Skeletal muscle satellite cell (primary cell): ENCODE measurements around the gene ASMTL.
A peak's percentile ranks its signal among the peaks of the same experiment; 100 is the strongest.
"Not testable (repeated sequence)": the region's sequence is repeated elsewhere in the genome, so short reads cannot be mapped to it uniquely, and the experiment has no call there.

ENCODE experiments used
- H3K27me3 ChIP-seq: 2 replicates; pipeline ENCODE4 v1.7.0; 2013; ENCODE audit warnings: low read length; ENCODE audit not compliant: control insufficient read depth, insufficient read depth
- H3K36me3 ChIP-seq: 2 replicates; pipeline ENCODE4 v1.7.0; 2013; ENCODE audit warnings: mild to moderate bottlenecking, control low read depth, low read length; ENCODE audit not compliant: insufficient read depth
- H3K4me1 ChIP-seq: 2 replicates; pipeline ENCODE4 v1.7.0; 2013; ENCODE audit warnings: low read length; ENCODE audit not compliant: control insufficient read depth, insufficient read depth
- H3K4me2 ChIP-seq: 2 replicates; pipeline ENCODE4 v1.7.0; 2013; ENCODE audit warnings: mild to moderate bottlenecking, low read length
- H3K4me3 ChIP-seq: 2 replicates; pipeline ENCODE4 v1.7.0; 2013; ENCODE audit warnings: low read length
- H3K9ac ChIP-seq: 2 replicates; pipeline ENCODE4 v1.7.0; 2013; ENCODE audit warnings: mild to moderate bottlenecking, low read depth, low read length, moderate library complexity
- H3K9me3 ChIP-seq: replicated peaks from 2 replicates; pipeline ENCODE4 v1.7.0; 2013; ENCODE audit warnings: mild to moderate bottlenecking, control low read depth, low read length

The ASMTL gene

GRCh38 chrX:1489354-1489753 lies 36.6 kb upstream of the ASMTL start:
- H3K9me3 ChIP-seq, H3K36me3 ChIP-seq, H3K4me2 ChIP-seq, H3K4me3 ChIP-seq, H3K27me3 ChIP-seq, H3K4me1 ChIP-seq, H3K9ac ChIP-seq: not testable (repeated sequence)

GRCh38 chrX:1488745-1489144 lies 36.0 kb upstream of the ASMTL start:
- H3K9me3 ChIP-seq: peaks cover 4% of the 10 kb centered on the region
- H3K4me3 ChIP-seq: no peak overlapping the region
- H3K4me1 ChIP-seq: no peaks in the 10 kb centered on the region
- no peaks in the 10 kb centered on the region for H3K27me3 ChIP-seq
- H3K9ac ChIP-seq: no peak overlapping the region
- H3K36me3 ChIP-seq: no peaks in the 10 kb centered on the region
- H3K4me2 ChIP-seq: no peak overlapping the region

GRCh38 chrX:1488141-1488540 lies 35.4 kb upstream of the ASMTL start:
- Histone ChIP-seq H3K4me1 (no peaks in the 10 kb centered on the region), H3K36me3 (no peaks in the 10 kb centered on the region), H3K4me2 (no peak overlapping the region), H3K4me3 (no peak overlapping the region), H3K9me3 (peaks cover 4% of the 10 kb centered on the region), H3K27me3 (no peaks in the 10 kb centered on the region), H3K9ac (no peak overlapping the region)

- H3K36me3 ChIP-seq: no peaks in the 10 kb centered on the region
- no peaks in the 10 kb centered on the region for H3K4me1 ChIP-seq
- H3K9ac ChIP-seq: no peak overlapping the region
- H3K4me3 ChIP-seq: no peak overlapping the region
- H3K27me3 ChIP-seq: no peaks in the 10 kb centered on the region
- H3K4me2 ChIP-seq: no peak overlapping the region
- H3K9me3 ChIP-seq: peaks cover 4% of the 10 kb centered on the region
Measured at GRCh38 chrX:1487401-1487800, 34.7 kb upstream of the ASMTL start.

GRCh38 chrX:1486749-1487361 lies 34.1 kb upstream of the ASMTL start:
- H3K27me3 ChIP-seq: no peaks in the 10 kb centered on the region
- H3K36me3 ChIP-seq: no peaks in the 10 kb centered on the region
- no peak overlapping the region for H3K4me2 ChIP-seq
- H3K9me3 ChIP-seq: peaks cover 4% of the 10 kb centered on the region
- no peak overlapping the region for H3K4me3 ChIP-seq
- H3K4me1 ChIP-seq: no peaks in the 10 kb centered on the region
- H3K9ac ChIP-seq: no peak overlapping the region

- Histone ChIP-seq H3K4me2 (no peak overlapping the region), H3K36me3 (no peaks in the 10 kb centered on the region), H3K4me3 (no peak overlapping the region), H3K4me1 (peaks cover 2% of the 10 kb centered on the region), H3K9ac (no peak overlapping the region), H3K27me3 (no peaks in the 10 kb centered on the region), H3K9me3 (peaks cover 4% of the 10 kb centered on the region)
Measured at GRCh38 chrX:1486177-1486576, 33.5 kb upstream of the ASMTL start.

GRCh38 chrX:1485033-1485432 lies 32.3 kb upstream of the ASMTL start:
- peaks cover 2% of the 10 kb centered on the region for H3K4me1 ChIP-seq
- H3K4me3 ChIP-seq: no peak overlapping the region
- H3K9me3 ChIP-seq: peaks cover 4% of the 10 kb centered on the region
- H3K9ac ChIP-seq: no peak overlapping the region
- H3K27me3 ChIP-seq: no peaks in the 10 kb centered on the region
- no peaks in the 10 kb centered on the region for H3K36me3 ChIP-seq
- H3K4me2 ChIP-seq: no peak overlapping the region

- Histone ChIP-seq H3K27me3 (no peaks in the 10 kb centered on the region), H3K9me3 (peaks cover 4% of the 10 kb centered on the region), H3K36me3 (no peaks in the 10 kb centered on the region), H3K9ac (no peak overlapping the region), H3K4me1 (peaks cover 2% of the 10 kb centered on the region), H3K4me3 (no peak overlapping the region), H3K4me2 (no peak overlapping the region)
Measured at GRCh38 chrX:1484638-1485019, 31.9 kb upstream of the ASMTL start.

GRCh38 chrX:1483843-1484637 lies 31.3 kb upstream of the ASMTL start:
- H3K27me3 ChIP-seq: no peaks in the 10 kb centered on the region
- no peak overlapping the region for H3K4me2 ChIP-seq
- H3K4me1 ChIP-seq: peaks cover 2% of the 10 kb centered on the region
- peaks cover 4% of the 10 kb centered on the region for H3K9me3 ChIP-seq
- no peaks in the 10 kb centered on the region for H3K36me3 ChIP-seq
- H3K4me3 ChIP-seq: no peak overlapping the region
- no peak overlapping the region for H3K9ac ChIP-seq

- not testable (repeated sequence) for H3K4me2 ChIP-seq, H3K36me3 ChIP-seq, H3K9me3 ChIP-seq, H3K4me1 ChIP-seq, H3K9ac ChIP-seq, H3K27me3 ChIP-seq, H3K4me3 ChIP-seq
Measured at GRCh38 chrX:1482530-1482928, 29.8 kb upstream of the ASMTL start.

- no peaks in the 10 kb centered on the region for H3K36me3 ChIP-seq
- no peak overlapping the region for H3K9ac ChIP-seq
- peak overlapping the region; percentile 60 for H3K4me2 ChIP-seq
- no peaks in the 10 kb centered on the region for H3K27me3 ChIP-seq
- H3K4me1 ChIP-seq: peaks cover 2% of the 10 kb centered on the region
- H3K4me3 ChIP-seq: peak overlapping the region; percentile 44
- H3K9me3 ChIP-seq: no peaks in the 10 kb centered on the region
Measured at GRCh38 chrX:1481636-1482529, 29.2 kb upstream of the ASMTL start.
